NCI-H524 (cell line): ENCODE results near the gene MSI2.

Experiments used
- DNase-seq, 2 experiments: peaks; one replicate each; lab custom pipeline; 2025; lab: John Stamatoyannopoulos, UW

MSI2 gene

GRCh38 chr17:57461082-57461481, 204.8 kb downstream of the MSI2 start:
- peak; percentile 82 to 96 for DNase-seq

GRCh38 chr17:57462007-57462579, 205.8 kb downstream of the MSI2 start:
- DNase-seq, result no peak

DNA sequence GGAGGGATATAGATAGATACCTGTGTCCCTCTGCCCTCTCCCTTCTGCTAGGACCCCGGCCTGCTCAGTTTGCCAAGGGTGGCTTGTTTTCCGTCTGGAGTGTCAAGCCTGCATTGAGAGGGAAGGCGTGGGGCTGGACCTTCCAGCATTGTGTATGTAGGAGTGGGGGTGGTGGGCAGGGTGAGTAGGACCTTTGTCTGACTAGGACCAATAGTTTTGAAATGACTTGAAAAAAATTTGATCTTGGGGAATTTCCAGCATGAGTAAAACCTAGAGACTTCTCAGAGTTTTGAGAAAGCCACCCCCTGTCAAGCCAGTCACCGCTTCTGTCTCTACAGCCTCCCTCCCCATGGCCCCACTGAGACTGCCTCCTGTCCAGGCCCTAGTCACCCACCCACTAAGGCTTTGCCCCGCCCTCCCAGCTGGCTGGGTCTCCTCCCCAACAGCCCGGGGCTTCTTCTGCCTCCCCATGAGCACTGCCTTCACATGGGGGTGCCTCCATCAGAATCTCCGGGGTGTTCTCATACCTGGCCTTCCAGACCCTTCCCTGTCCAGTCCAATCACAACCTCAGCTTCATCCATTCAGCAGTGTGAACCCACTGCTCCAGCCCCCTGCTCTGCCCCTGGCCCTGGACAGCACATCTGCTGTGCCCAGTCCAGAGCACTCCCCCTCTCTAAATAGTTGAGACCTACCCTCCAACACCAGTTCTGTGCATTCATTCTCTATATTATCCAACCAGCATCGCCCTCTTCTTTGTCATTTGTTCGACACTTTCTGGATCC, 207.0 kb downstream of the MSI2 start:
- DNase-seq, result no peak

DNA sequence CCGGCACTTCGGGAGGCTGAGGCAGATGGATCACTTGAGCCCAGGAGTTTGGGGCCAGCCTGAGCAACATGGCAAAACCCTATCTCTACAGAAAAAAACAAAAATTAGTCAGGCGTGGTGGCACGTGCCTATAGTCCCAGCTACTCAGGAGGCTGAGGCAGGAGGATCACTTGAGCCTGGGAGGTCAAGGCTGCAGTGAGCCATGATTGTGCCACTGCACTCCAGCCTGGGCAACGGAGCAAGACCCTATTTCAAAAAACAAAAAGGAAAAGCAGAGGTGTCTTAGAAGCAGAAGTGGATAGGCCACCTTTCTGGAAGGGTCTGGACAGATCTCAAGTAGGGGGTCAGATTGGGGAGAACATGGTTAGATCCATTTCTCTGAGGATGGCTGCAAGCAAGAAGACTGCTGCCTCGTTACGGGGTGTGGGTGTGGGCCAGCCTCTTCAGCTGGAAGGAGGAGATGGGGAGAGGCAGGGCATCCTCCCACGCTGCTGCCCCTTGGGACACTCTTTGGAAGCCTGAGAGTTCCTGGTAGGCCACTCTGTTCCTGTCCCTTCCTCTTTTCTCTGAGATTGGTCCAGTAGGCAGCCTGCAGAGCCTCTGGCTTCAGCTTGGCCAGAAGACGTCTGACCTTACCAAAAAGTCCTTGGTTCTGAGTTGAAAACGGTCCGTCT, 208.0 kb downstream of the MSI2 start:
- no peak for DNase-seq

DNA sequence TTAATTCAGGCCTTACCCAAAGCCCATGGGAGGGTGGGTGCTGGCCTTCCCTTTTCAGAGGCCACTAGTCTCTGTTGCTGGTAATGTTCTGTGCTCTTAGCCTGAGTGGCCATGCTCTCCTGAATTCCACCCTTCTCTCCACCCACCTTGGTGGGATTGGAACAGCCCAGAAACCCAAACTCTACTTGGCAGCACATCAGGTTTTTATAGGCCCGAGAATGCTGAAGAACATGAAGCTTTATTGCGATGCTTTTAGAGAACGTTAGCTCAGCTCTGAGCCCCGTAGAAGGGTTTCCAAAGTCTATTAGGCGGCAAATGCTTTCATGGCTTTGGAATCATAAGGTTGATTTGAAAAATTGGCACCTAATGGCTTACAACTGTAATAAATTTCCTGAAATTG, 209.3 kb downstream of the MSI2 start:
- no peak for DNase-seq

GRCh38 chr17:57466017-57466471, 209.7 kb downstream of the MSI2 start:
- DNase-seq, result no peak

GRCh38 chr17:57466521-57466920, 210.2 kb downstream of the MSI2 start:
- DNase-seq, result no peak

- DNase-seq, result no peak
Measured at GRCh38 chr17:57467226-57467625, 210.9 kb downstream of the MSI2 start.

DNA sequence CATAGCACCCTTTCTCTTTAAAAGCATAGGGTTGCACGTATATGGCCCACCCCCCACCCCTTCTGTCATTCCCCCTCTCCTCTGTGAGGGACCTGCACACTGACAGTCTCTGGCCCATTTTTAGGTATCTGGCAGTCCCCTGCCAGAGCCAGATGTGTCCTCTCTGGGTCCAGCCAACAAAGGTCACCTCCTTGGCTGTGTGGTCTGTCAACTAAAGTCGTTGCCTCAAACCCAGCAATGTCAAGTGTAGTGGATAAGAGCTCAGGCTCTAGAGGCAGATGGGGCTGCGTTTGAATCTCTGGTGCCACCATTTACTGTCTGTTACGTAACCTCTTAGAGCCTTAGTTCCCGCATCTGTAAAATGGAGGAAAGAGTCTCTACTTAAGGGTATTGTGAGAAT, 211.5 kb downstream of the MSI2 start:
- DNase-seq, result no peak

DNA sequence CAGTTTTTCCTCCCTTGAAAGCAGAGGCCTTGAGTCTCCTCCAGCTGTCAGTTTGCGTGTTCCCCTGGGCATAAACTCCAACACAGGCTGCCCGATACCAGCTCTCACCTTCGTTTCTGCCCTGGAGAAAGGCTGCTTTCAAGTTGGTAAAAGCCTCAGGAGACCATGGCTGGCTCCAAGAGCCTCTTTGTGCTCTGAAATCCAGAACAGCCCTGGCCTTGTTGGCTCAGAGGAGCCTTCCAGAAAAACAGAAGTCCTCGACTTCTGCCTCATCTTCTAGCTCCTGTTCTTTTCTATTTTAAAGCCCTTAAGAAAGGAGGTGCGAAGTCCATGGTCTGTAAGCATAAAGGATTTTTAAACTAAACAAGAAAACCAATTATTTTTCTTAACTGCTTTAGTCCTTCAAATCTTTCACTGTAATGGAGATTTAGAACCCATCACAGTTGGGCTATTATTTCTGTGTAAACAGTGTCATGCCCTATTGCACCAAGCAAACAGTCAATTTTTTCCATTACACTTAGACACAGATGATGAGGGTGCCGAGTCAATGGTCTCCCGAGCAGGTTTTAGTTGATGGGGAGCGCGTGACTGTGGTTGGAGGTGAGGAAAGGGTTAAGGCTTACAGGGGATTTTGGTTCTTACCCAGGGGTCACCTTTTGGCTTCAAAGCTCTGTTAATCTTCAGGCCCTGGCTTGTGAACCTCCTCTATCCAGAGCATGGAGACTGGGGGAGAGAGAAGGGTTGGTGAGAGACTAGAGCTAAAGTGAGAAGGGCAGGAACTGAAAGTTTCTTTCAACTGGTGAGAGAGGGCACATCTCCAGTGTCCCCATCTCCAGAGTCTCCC, 212.8 kb downstream of the MSI2 start:
- DNase-seq, result peak in 1 of 2 experiments; percentile 13

GRCh38 chr17:57470906-57471305, 214.6 kb downstream of the MSI2 start:
- DNase-seq, result no peak

DNA sequence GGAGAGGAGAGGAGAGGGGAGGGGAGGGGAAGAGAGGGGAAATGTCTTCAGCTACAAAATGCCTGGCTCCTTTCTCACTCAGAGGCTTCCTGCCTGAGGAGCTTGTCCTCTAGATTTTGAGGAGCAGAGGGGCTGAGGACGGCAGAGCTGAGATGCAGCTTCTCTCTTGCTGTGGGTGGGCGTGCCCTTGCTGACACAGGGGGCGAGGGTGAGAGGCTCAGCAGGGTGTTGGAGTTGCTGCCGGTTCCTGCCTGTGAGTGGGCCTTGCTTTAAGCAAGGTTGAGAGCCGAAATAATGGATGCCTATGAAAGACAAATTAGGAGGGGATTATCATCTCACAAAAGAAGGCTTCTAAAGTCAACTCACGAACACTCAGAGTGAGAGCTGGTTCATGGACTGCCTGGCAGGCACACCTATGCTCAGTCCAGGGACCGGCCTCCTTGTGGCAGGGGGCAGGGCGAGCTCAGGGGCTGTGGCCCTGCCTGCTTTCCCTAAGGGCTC, 215.6 kb downstream of the MSI2 start:
- DNase-seq, result peak in 1 of 2 experiments; percentile 58

GRCh38 chr17:57475796-57476195, 219.5 kb downstream of the MSI2 start:
- DNase-seq, result no peak

GRCh38 chr17:57477522-57478362, 221.4 kb downstream of the MSI2 start:
- no peak for DNase-seq

GRCh38 chr17:57478478-57479250, 222.3 kb downstream of the MSI2 start:
- DNase-seq, result no peak

- DNase-seq, result no peak
Measured at GRCh38 chr17:57480438-57481196, 224.3 kb downstream of the MSI2 start.

GRCh38 chr17:57481910-57482391, 225.6 kb downstream of the MSI2 start:
- no peak for DNase-seq

GRCh38 chr17:57482657-57483056, 226.3 kb downstream of the MSI2 start:
- no peak for DNase-seq

DNA sequence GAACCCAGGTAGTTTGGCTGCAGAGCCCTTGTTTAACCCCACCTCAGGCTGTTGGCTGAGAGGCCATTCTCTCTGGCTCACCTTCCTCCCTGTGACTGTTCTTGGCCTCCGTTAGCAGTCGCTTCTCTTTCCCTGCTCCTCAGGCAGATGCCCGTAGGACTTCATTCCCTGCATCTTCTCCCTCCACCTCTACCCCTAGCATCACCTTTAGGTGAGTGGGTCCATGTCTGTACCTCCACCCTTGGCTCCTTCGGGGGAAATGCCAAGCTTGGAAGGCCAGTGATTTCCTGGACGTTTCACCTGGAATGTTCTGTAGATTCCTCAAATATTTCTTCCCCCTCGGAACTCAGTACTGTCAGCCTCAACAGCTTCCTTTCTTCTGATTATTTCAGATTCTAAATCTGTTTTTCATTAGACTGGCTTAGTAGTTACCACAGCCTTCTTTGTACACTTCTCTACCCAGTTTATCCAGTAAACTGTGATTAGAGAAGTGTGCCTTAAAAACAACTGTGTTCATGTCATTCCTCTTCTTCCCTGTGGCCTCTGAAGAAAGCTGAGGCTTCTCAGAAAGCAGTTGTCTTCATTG, 227.9 kb downstream of the MSI2 start:
- DNase-seq, result no peak
